Measurements from ENCODE around the gene FBN1.

Gene FBN1

DNA sequence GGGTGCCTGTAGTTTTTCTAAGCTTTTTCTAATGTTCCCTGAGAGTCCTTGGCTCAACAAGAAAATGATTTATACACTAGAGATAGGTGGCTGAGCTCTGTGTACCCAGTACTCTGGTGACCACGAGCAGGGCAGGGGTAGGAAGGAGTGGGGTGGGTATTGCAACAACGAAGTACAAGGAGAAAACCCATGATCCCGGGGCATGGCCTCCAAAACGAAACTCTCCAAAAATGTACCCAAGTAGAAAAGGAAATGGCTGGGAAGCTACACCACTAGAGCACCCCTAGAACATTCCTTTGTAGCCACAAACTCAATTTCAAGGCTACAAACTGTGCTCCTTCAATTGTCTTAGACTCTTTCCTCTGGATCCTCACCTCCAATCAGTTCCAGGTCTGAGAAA, 175.4 kb downstream of the FBN1 start:
- DNase-seq (ENCODE audit: low read depth in 2 of 2) = no peak

DNA sequence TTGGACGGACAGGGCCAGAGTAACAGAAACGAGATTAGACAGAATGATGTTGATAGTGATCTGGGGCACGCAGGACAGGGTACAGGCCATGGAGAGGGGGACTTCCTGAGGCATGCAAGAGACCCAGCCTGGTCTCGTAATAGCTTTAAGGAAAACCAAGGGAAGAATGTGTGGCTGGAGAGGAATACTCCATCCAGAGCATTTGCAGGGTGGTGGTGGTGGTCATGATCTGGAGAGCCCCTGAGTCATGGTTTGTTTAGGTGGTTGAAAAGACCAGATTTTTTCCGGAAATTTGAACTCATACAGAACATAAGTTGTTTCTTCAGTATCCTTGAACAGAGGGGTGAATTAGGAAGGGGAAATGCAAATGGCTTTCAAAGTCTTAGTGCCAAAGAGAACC, 175.8 kb downstream of the FBN1 start:
- no peak for DNase-seq (ENCODE audit: low read depth in 2 of 2)

DNA sequence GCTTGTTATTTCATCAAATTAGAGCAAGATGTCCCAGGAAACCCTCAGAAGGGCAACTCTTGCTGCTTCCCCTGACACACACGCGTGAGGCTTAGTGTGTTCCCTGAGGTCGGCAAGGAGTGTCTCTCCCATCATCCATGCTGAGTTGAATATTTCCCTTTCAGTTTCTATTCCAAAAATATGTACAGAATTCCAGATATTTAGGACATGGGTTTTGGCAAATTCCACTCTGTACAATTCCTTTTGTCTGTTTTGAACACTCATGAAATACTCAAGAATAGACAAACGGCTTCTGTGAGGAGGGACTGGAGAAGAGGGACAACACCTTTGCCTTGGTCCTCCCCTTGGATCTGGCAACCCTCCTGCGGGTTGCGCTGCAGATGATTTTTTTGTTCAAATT, 176.2 kb downstream of the FBN1 start:
- DNase-seq (ENCODE audit: low read depth in 2 of 2) = no peak

DNA sequence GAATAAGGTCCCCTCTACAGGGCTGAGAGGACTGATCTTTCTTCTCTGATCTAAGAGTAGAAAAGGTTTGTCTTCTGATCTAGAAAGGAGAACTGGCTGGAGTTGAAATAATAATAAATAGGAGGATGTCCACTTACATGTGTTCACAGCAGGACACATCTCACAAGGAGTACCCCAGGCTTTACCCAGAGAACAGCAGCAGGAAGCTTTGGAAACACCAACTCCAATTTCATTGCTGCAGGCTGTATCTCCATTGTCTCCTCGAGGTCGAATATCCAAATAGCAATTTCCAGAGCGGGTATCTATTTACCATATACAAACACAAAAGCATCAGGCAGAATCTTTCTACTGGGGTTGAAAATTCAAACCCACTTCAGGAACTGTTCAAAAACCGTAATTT, 177.7 kb downstream of the FBN1 start:
- no peak for DNase-seq (ENCODE audit: low read depth in 2 of 2)

DNA sequence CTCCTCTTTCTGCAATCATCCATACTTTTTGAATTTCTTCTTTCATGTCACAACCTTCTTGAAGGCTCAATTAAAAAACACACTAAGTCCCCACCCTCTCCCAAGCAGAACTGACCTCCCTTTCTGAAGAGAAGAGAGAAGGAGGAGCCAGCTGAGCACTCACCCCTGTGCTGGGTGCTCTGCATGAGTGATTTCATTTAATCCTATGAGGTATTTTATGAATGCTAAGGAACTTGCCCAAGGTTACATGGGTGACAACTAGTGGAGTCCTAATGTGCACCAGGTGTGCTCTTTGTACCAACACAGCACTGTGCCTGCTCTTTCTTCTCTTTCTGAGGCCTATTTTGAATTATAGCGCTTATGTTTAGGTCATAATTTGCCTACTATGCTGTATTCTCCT, 178.7 kb downstream of the FBN1 start:
- no peak for DNase-seq (ENCODE audit: low read depth in 2 of 2)

DNA sequence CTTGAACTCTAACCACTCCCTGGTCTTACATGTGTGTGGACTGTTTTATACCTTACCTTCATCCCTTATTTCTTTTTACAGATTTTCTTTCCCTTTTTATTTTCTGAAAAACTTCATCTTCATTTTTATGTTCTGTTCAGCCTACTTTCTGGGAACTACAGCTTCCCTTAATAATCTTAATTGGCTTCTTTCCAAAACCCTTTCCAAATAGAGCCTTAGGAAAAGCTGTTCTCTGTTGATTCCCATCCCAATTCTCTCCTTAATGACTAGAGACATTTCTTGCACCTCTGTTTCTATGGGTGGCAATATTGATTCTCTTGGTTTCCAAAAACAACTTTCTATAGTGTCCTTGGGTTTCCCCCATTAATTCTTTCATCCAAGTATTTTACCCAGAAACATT, 179.4 kb downstream of the FBN1 start:
- DNase-seq (ENCODE audit: low read depth in 2 of 2) = no peak

DNA sequence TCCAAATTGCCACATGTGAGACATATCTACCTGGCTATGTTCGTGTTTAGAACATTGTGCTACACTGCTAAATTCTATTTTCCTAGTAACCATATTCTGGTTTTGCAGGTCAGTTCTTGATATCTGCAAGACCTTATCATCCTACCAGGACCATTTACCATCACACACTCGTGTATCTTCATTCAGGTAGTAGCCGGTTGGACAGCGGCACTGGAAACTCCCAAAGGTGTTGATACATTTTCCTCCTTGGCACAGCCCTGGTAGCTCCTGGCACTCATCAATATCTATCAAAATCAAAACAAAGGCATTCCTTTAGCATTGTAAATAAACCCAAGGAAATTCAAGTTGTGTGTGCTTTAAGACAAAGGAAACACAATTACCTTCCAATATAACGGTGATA, 180.1 kb downstream of the FBN1 start:
- no peak for DNase-seq (ENCODE audit: low read depth in 2 of 2)

DNA sequence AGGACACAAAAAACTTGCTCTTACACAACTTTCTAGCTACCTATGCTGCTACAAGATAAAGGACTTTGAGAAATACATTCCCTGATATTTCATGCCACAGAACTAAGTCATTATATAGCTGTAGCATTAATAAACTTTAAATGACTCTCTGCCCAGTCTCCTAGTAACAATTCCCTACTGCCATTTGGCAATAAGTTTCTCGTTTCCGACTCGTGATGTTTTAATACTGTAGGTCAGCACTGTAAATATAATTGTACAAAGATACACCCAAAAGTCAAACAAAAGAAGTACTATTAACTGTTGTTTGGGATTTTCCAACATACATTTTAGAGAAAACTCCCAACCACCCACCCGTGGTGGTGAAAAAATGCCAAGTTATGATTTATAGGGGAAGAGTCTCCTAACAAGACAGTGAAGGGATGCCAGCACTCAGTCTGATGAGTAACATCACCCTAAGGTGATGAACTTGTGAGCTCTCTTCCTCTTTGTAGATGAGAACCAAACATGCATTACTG, 182.1 kb downstream of the FBN1 start:
- DNase-seq (ENCODE audit: low read depth in 2 of 2) = no peak

DNA sequence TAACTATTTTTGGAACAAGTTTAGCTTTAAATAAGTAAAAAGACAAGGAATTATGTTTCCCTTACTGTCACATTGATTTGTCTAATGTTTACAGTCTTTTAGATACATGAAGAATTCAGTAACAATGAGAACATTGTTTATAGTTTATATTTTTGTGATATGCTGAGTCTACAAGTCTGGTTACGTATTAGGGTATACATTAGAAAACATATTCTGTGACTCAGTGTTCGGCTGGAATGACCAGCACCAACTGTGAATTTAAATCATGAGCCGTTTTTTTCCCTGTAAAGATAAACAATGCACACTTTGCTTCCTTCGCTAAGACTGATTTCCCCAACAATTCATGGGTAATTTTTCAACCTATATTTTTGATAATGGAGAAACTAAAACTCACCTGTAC, 182.8 kb downstream of the FBN1 start:
- DNase-seq (ENCODE audit: low read depth in 2 of 2) = no peak

DNA sequence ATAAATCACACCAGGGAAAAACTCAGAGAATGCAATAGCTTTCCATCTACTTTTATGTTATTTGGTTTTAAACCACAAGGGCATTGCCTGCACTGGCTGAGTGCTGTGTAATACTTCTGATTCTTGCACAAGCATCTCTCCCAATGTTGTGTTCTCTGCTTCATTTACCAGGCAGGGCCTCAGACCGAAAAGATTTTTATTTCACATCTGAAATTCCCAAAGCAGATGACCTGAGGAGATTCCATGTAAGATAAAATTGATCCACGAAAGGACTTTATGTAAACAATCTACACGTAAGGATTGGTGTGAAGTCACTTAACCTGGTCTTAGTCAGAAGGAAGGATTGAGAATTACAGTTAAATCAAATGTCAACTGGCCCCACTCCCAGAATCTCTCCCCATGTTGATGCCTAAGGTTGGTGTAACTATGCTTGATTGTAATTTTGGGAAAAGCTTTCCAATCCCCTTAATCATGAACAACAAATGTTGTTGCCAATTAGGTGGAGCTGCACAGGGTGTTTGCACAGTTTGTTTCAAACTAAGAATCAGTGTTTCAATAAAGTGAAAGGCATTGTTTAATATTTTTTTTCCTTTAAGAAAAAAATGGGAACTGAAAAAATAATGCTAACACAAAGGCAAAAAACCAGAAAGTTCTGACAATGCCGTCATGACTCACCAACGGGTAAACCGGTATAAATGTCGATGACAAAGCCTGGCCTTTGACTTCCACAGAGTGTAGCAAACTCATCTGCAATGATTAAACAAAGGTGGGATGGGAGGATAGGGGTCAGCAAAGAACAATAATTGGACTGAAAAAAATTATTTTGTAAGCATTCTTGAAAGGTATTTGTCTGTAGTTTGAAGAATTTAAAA, 185.7 kb downstream of the FBN1 start:
- DNase-seq (ENCODE audit: low read depth in 2 of 2) = no peak

DNA sequence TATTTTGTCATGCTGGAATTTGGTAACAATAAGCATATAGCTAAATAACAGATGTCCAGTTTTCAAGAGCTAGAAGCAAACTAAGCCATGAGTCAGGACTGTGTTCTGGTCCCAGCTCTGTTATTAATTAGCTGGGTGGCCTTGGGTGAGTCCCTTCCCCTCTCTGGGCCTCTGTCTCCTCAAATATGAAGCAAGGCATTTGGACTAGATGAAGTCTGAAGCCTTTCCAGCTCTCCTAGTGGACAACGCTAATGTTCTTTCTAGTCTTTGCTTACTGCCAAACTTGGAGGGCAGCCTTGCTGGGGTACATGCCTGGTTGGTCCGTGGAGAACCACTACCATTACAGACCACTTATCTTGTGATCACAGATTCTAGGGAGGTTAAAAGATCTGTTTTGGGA, 186.6 kb downstream of the FBN1 start:
- DNase-seq (ENCODE audit: low read depth in 2 of 2) = no peak

DNA sequence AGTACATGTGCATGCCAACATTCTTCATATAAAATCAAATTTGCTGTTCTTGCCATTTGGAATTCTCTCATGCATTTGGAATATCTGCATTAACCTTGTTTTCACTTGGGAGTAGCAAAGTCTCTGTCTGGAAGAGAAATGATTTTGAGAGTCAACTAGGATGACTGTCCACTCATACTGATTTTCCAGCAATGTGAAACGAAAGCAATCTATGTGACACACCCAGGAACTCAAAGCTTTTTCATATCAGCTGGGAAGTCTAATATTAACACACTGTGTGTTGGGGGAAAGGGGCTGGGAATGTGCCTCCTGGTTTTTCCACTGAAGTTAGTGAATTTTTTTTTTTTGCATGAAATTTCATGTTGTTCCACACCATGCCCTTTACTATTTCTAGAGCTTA, 189.4 kb downstream of the FBN1 start:
- DNase-seq (ENCODE audit: low read depth in 2 of 2) = no peak

DNA sequence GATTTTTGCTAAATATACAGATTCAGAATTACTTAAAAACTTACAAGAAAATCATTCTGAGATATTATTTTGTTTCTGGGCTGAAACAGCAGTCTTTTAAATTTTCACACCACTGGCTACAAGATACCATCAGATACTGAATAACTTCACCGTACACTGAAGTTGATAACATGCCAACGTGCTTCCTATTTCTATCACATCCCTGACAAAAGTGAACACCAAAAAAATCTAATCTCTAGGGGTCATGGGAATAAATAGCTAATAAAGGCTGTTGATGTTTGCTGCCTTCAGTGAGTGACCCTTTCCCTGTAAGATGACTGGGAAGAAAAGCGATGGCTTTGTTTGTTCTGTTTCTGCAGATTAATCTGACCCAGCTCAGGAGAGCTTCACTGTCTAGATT, 193.8 kb downstream of the FBN1 start:
- no peak for DNase-seq (ENCODE audit: low read depth in 2 of 2)

DNA sequence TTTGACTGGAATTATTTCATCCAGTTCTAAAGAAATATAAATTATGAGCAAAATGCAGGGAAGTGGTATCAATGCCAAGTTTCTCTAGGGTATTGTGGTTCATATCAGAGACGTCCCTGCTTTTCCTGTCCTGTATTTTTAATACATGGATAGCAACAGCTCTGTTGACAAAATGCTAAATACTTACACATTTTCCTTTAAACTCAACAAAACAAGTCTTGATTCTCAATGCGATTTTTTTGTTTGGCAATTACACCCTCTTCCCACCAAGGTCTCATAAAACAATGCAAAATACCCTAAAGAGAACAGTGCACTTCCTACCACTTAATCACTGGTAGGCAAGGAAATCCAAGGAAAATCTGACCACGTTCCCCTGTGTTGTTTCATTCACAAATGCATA, 194.3 kb downstream of the FBN1 start:
- DNase-seq (ENCODE audit: low read depth in 2 of 2) = no peak

DNA sequence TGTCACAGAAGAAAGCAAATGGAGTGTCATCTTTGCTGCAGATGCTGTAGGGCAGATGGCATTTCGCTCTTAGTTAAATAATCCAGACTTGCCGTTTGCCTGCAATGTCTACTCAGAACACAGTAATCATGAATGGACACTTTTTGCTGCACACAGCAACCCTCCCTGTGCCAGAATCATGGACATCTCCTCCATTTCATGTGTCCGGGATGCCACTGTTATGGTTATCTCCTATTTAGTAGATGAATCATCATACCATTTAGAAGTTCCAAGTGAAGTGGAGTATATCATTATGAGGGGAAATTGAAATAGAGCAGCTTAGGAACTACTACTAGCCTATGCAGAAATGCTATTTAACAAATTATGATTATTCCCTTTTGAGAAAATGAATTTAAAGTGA, 195.8 kb downstream of the FBN1 start:
- DNase-seq (ENCODE audit: low read depth in 2 of 2) = no peak

DNA sequence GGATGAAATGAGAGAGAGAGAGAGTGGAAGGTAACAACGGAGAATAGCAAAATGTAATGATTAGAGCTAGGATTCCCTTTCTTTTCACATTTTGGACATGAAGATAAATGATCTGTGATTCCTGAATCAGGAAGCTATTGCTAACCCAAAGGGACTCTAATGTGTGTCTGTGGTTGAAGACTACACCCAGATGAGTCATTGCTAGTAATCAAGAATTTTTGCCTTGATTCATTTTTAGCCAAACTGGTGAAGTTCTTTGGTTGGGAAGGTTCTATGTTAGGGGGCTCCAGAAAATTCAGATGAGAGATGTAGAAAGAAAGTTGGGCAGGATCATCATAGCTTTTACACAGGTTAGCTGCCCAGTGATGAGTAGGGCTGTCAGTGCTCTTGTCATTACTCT, 197.9 kb downstream of the FBN1 start:
- DNase-seq (ENCODE audit: low read depth in 2 of 2) = no peak

DNA sequence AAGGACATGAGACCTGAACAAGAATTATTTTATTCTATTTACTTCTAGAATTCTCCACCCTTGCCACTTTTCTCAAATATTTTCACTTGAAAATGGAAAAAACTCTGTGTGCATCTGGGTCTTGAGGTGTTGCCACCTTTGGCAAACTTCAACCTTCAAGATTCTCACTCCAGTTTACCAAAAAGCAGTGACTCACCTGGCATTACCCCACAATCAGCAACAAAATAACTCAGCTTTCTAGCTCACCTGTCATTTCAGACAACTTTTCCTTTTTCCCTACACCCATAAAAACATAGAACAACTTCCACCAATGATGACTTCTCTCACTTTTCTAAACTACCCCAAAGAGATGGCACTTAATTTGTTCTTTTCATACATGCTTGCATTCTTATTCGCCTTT, 198.5 kb downstream of the FBN1 start:
- no peak for DNase-seq (ENCODE audit: low read depth in 2 of 2)

DNA sequence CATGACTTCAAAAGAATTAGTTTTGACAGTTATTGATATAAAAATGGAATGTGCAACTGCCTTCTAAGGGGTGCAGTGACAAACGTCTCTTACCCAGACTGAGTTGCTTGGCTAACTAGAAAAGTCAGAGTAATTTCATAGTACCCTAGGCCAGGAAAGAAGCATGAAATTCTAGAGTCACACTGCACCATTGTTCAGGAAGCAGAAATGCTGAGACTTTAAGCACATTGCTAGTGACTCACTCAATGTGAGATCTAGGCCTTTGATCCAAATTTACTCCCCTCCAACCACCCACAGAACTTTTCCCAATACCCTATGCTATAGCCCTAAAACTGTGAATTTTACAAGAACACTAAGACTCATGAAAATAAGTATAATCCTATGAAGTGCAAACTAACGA, 203.5 kb downstream of the FBN1 start:
- no peak for DNase-seq (ENCODE audit: low read depth in 2 of 2)

DNA sequence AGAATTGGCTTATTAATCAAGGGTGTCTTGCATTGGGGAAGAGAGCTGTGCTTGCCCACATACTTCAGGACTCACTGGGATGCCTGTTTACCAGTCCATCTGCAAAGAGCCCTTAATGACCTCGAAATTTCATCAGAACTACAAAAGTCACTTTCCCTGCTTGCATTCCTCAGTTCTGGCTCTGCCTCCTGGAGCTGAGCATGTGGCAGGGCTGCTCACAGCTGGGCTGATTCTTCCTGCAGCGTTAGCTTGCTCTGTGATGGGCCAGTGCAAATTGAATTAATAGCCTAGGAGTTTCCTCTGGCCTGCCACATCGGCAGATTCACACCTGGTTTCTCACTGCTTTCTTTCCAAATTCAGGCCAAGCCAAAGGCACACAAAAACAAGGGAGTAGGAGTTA, 205.4 kb downstream of the FBN1 start:
- no peak for DNase-seq (ENCODE audit: low read depth in 2 of 2)

DNA sequence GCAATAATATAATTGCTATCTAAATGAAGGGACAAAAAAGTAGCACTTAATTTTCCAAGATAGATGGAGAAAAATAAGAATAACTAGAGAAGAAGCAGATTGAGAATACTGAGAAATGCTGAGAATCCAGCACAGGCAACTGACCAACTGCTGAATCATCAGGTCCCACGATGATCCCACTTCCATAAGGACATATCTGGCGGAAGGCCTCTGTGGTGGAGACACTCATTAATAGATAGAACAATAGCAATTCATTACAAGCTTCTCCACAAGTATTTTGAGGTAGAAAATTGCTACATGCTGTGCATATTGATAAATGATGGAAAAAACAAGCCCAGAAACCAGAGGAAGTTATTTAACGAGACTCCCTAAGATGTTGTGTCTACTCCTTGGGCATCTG, 208.3 kb downstream of the FBN1 start:
- no peak for DNase-seq (ENCODE audit: low read depth in 2 of 2)

DNA sequence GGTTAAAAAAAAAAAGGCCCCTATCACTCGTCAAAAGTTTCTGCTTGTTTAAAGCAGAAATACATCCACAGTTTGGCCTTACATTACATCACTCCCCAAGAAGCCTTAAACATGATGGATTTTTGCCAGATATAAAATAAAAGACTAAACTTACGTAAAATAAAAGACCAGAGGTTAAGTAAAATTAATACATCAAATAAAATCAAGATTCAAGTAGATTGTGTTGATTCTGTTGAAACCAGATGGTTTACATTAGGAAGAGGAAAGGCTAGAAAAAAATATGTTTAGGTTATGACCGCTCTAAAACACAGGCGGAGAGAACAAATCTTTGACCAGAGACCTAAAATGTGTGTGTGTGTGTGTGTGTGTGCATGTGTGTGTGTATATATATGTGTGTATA, 210.2 kb downstream of the FBN1 start:
- DNase-seq (ENCODE audit: low read depth in 2 of 2) = no peak

DNA sequence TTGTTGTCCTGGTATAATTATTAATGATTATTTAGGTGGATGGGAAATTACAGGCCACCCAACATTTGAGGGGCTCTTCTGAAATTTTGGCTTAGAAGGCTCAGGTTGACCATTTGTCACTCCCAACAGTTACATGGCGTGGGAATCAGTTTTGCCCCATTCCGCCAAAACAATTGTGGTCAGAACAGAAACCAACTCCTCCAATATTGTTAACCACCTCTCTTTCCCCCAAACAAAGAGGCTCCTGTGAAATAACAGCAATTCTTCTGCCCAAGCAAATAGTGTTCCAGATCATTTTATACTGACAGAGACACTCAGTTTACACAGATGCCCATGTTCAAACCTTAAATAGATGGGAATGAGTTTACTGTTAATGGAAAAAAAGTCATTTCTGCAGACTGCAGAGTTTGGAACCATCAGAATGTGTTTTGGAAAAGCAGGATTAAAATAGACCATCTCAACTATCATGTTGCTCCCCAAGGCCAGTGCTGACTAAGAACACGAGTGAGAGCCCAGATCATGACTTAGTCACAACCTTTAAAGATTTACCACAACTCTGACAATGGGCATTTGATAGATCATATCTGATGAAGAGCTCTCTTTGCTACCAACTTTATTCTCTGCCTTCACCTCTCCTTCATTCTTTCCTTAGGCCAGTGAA, 212.2 kb downstream of the FBN1 start:
- no peak for DNase-seq (ENCODE audit: low read depth in 2 of 2)

DNA sequence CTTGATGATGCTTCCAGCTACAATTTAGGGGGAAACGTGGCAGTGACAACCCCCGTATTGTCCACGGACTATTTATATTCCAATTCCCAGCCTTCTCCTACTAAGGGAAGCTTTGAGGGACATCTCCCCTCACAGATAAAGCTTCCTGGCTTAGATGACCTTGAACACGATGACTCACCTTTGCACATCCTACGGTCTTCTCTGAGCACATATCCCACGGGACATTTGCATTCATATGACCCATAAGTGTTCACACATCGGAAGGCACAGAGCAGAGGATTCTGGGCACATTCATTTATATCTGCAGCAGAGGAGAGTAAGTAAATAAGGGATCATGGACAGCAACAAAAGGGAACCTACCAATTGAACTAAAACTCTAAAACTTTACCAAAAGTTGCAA, 212.8 kb downstream of the FBN1 start:
- no peak for DNase-seq (ENCODE audit: low read depth in 2 of 2)
